Measurements from ENCODE around the gene DOCK2. TPM values are rescaled to one million over a fixed set of nuclear protein-coding genes. Genes with fewer than 3 reads are reported as not detected.

Gene DOCK2
- total and polyA plus RNA-seq, 2 donors (not counting 3 experiments of a cell fraction or from before 2014, with no cell fraction given) = 0.62 to 4.8 TPM

DNA sequence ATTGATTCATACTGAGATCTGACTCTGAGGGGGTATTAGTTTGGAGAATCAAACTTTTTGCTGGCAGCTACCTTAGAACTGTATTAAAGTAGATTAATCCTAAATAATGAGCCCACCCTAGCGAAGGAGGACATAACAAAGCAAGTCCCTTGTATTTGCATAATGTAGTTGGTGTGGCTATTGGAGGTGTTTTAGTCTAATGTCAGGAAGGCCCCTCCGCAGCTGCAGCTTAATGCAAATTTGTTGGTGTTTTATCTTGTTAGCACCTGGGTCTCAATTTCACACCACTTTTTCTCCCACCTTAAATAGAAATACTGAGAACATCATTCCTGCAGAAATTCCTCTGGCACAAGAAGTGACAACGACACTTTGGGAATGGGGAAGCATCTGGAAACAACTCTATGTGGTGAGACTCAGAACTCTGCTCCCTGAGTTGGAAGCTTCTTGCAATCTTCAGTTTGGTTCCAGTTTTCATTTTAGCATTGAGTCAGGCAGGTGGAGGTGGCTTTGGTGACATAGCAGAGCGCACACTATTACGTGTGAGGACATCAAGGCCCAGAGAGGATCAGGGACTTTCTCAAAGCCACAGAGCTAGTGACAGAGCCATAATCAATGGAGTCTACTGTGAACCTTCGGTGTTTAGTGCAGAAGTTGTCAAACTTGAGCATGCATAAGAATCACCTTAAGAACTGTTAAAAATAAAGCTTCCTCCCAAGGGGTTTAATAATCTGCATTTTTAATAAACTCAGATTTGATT, 33.9 kb downstream of the DOCK2 start:
- no peak for DNase-seq (ENCODE audit: low read depth, low spot score)
- no peak overlapping the region for H3K4me3 ChIP-seq (replicated peaks in 1 of 3; ENCODE audit: insufficient read depth in 1 of 3, low read depth in 1 of 3, low read length in 3 of 3)
- no peak overlapping the region for H3K27ac ChIP-seq (ENCODE audit: insufficient read depth, low read depth, low read length)
- TF ChIP-seq POLR2AphosphoS5 (IDR thresholded peaks at IDR 0.05; ENCODE audit: insufficient read depth, low read depth, low read length) = no peak
- TF ChIP-seq POLR2A (IDR thresholded peaks at IDR 0.05; ENCODE audit: low read depth, low read length) = no peak
- TF ChIP-seq MYC (IDR thresholded peaks at IDR 0.05; ENCODE audit: low read depth, low read length) = no peak
- TF ChIP-seq GATA2 (IDR thresholded peaks at IDR 0.05; ENCODE audit: insufficient read depth, insufficient read length, low read depth, low read length) = no peak
- TF ChIP-seq, protein P1, sequence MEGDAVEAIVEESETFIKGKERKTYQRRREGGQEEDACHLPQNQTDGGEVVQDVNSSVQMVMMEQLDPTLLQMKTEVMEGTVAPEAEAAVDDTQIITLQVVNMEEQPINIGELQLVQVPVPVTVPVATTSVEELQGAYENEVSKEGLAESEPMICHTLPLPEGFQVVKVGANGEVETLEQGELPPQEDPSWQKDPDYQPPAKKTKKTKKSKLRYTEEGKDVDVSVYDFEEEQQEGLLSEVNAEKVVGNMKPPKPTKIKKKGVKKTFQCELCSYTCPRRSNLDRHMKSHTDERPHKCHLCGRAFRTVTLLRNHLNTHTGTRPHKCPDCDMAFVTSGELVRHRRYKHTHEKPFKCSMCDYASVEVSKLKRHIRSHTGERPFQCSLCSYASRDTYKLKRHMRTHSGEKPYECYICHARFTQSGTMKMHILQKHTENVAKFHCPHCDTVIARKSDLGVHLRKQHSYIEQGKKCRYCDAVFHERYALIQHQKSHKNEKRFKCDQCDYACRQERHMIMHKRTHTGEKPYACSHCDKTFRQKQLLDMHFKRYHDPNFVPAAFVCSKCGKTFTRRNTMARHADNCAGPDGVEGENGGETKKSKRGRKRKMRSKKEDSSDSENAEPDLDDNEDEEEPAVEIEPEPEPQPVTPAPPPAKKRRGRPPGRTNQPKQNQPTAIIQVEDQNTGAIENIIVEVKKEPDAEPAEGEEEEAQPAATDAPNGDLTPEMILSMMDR (IDR thresholded peaks at IDR 0.05; ENCODE audit: extremely low read depth in 1 of 2, insufficient read depth in 1 of 2, low read depth in 1 of 2, low read length in 2 of 2) = no peak
- no peak for TF ChIP-seq FOS (IDR thresholded peaks at IDR 0.05; ENCODE audit: borderline replicate concordance, insufficient read depth, low read length)
- no peak for TF ChIP-seq JUN (IDR thresholded peaks at IDR 0.05; ENCODE audit: borderline replicate concordance, insufficient read depth, insufficient read length, low read depth)
- TF ChIP-seq EZH2 (IDR thresholded peaks at IDR 0.05; ENCODE audit: borderline replicate concordance, low read depth, low read length, severe bottlenecking) = no peak
- TF ChIP-seq MAX (IDR thresholded peaks at IDR 0.05; ENCODE audit: insufficient read depth, insufficient read length) = no peak
- no peaks in the 10 kb centered on the region for H3K4me1 ChIP-seq (ENCODE audit: control insufficient read depth, extremely low read depth, insufficient read depth, low read length)
- no peaks in the 10 kb centered on the region for H3K9me3 ChIP-seq (replicated peaks; ENCODE audit: control insufficient read depth, insufficient read depth, low read length)
- dilution Hi-C loops (cut with MboI; ENCODE audit: extremely low pct_ligation_motif_present, low sequenced_read_pairs) (no loop called here), intact Hi-C loops (cut with micrococcal nuclease) (no loop called here)
- H3K4me2 ChIP-seq (ENCODE audit: insufficient read depth, low read length) = no peak overlapping the region
- no TSS peak for BruUV-seq (replicated peaks)
- H4K20me1 ChIP-seq (replicated peaks; ENCODE audit: control insufficient read depth, extremely low read depth, insufficient read depth, low read length) = no peaks in the 10 kb centered on the region
- no peak overlapping the region for H2AFZ ChIP-seq (ENCODE audit: low read depth, low read length)
- CTCF ChIA-PET = interaction anchor here (1.4 to 1.5 kb wide), 2 partner anchors 11 to 310 kb away, joined by 4 read pairs; partner anchors contain the start of gene INSYN2B
- no peaks in the 10 kb centered on the region for H3K27me3 ChIP-seq (ENCODE audit: control insufficient read depth in 2 of 2, insufficient read depth in 2 of 2, low read length in 2 of 2)
- no peaks in the 10 kb centered on the region for H3K9me1 ChIP-seq (replicated peaks; ENCODE audit: control insufficient read depth, extremely low read depth, insufficient read depth, low read length)
- H3K9ac ChIP-seq (replicated peaks; ENCODE audit: extremely low read depth, insufficient read depth, low read length) = no peak overlapping the region
- POLR2A ChIA-PET = no interaction called here
- H3K79me2 ChIP-seq (ENCODE audit: control insufficient read depth, insufficient read depth, low read length) = no peaks in the 10 kb centered on the region
- no peak for FAIRE-seq
- H3K36me3 ChIP-seq (ENCODE audit: control insufficient read depth in 2 of 2, extremely low read depth in 1 of 2, insufficient read depth in 2 of 2, low read length in 2 of 2) = no peaks in the 10 kb centered on the region
